ENCODE data around the gene PRRT1B.

PRRT1B gene

DNA sequence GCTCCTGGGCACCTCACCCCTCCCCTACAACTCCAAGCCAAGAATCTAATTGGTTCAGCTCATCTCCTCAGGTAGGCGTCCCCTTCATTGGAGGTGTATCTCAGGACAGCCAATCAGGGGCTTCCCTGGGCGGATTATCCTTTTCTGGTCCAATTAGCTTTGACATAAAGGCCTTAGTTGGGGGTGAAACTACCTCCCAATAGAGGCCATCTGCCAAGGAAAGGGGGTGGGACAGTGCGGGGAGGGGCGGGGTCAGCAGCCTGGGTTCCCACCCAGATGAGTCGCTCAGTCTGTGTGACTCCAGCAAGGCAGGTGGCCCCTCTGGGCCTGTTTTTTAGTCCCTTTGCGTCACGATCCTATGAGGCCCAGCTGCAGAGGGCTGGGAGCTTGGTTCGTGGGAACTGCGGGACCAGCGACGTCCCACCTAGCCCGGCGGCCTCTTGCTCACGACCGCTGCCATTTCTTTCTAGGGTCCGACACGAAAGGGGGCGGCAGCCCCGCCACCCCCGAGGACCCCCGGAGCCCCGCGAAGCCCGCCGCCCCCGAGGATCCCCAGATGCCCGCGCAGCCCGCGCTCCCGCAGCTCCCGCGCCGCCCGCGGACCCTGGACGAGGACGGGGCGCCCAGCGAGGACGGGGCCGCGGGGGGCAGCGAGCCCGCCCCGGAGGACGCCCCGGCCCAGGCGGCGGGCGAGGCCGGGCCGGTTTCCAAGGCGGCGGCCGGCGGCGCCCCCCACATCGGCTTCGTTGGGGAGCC, 8.9 kb downstream of the PRRT1B start:
- DNase-seq = no peak

DNA sequence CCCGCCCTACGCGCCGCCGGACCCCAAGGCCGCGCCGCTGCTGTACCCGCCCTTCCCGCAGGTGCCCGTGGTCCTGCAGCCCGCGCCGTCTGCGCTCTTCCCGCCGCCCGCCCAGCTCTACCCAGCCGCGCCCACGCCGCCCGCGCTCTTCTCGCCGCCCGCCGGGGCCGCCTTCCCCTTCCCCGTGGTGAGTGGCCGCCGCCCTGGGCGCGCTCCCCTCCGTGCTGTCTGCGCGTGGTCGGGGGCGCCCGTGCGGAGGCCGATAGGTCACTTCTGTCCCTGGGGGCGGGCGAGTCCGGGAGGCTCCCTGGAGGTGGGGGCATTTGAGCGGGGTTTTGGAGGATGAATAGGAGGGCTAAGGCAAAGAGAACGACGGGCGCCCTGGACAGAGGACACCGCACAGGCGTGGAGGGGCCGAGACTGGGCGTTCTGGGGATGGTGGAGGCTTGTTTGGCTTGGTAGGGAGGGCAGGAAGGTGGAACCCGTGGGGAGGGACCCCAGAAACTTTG, 9.6 kb downstream of the PRRT1B start:
- no peak for DNase-seq

DNA sequence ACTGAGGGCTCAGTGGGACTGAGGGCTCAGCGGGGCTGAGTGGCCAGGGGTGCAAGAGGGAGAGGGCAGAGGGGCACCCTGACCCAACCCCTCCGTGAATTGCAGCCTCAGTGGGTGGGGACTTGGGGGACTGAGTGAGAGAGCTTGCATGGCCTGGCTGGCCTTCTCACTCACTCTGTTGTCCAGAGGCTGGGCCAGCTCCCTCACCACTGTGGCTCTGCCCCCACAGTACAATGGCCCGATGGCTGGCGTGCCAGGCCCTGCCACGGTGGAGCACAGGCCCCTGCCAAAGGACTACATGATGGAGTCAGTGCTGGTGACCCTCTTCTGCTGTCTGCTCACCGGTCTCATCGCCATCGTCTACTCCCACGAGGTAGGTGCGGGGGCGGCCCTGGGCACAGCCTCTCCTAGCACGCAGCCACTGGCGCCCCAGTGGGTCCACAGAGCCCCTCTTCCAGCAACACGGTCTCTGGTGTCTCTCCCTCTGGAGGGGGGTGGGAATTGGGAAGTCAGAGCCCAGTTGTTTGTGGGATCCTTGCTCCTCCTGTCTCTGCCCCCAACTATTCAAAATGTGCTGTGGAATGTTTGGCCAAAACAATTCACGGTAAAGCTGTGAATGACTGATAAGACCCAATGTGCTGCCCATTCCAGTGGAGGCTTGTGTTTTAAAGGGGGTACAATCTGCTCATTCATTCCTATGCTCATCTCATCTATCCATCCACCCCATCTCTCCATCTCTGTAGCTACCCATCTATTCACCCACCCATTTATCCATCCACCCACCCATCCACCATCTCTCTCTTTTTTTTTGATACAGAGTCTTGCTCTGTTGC, 10.7 kb downstream of the PRRT1B start:
- no peak for DNase-seq

DNA sequence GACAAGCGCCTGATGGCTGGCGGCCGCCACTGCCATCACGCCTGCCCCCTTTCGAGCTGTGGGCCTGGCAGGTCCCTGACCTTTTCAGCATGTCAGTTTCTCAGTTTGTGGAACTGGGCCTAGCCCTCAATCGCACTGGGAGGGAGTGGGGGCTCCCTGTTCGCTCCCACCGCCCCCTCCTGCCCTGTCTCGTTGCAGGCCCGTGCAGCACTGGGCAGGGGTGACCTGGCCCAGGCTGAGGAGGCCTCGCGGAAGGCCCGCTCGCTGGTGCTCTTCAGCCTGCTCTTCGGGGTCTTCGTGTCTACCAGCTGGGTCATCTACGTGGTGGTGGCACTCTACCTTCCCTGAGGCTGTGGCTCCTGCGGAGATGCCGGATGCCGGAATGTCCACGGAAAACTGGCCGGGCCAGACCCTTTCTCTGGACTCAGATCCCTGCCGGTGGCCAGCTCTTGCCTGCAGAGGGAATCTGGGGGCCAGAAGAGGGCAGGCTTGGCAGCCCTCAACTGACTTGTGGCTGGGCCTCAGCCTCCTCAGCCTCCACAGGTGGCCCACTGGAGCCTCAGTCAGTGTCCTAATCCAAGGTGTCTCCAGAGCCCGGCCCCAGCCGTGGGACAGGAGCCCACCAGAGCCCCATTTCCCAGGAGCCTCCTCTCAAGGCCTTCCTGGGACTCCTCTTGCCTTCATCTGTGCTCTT, 12.7 kb downstream of the PRRT1B start:
- DNase-seq = no peak

DNA sequence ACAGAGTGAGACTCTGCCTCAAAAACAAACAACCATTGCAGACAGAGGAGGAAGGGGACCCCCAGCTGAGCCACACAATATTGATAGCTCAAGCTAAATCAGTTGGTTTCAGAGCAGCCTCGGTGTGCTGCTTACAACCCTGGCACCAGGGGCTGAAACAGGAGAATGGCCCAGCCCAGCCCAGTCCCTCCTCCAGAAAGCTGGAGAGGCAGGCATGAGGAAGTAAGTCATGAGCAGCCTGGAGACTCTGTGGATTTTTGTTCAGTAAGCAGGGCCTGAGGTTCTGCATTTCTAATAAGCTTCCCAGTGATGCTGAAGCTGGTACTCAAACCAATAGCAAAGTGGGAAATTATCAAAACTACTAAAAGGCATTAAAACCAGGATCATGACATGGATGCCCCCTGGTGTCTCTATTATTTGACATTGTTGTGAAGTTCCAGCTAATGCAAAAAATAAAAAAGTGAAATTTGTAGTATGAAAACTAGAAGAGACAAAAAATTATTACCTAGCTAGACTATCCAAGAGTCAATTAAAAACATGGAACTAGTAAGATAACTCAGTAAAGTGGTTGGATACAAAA, 14.2 kb downstream of the PRRT1B start:
- DNase-seq = no peak

DNA sequence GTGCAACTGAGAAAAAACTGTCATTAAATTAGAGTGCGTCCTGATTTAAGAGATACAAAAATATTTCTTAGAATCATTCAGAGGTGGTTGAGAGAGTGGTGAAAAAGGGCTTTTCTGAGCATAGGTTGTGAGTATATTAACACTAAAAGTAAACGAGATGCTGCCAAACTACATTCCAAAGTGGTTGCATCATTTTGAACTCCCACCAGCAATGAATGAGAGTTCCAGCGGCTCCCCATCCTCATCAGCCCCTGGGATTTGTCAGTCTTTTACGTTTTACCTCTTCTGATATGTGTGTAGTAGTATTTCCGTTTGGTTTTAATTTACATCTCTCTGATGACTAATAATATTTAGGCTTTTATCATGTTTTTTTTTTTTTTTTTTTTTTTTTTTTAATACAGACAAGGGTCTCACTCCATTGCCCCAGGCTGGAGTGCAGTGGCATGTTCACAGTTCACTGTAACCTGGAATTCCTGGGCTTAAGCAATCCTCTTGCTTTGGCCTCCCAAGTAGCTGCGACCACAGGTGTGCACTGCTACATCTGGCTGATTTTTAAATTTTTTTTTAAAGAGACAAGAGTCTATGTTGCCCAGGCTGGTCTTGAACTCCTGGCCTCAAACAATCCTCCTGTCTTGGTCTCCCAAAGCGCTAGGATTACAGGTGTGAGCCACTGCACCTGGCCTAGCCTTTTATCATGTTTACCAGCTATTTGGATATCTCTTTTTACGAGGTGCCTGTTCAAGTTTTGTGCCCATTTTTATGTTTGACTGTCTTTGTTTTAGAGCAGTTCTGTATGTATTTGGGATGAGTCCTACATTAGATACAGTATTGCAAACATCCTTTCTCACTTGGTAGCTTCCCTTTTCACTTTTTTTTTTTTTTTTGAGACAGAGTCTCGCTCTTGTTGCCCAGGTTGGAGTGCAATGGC, 17.0 kb downstream of the PRRT1B start:
- no peak for DNase-seq

DNA sequence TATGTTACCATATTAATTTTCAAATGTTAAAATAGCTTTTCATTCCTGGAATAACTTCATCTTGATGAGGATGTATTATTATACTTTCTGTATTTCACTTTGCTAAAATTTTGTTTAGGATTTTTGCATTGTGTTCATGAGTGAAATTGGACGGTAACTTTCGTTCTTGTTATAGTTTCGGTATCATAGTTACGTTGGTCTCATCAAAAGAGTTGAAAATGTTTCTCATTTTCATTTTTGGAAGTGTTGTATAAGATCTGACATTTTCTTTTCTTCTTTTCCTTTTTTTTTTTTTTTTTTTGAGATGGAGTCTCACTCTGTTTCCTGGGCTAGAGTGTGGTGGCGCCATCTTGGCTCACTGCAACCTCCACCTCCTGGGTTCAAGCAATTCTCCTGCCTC, 20.0 kb downstream of the PRRT1B start:
- DNase-seq = no peak

DNA sequence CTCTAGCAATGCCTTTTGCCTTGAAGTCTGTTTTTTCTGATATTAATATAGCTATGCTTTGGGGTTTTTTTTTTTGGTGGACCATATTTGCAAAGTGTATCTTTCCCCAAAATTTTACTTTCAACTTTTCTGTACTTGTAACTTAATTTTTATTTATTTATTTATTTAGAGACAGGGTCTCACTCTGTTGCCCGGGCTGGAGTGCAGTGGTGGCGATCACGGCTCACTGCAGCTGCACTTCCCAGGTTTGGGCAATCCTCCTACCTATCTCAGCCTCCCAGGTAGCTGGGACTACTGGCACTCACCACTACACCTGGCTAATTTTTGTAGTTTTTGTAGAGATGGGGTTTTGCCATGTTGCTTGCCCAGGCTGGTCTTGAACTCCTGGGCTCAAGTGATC, 20.8 kb downstream of the PRRT1B start:
- DNase-seq = no peak

DNA sequence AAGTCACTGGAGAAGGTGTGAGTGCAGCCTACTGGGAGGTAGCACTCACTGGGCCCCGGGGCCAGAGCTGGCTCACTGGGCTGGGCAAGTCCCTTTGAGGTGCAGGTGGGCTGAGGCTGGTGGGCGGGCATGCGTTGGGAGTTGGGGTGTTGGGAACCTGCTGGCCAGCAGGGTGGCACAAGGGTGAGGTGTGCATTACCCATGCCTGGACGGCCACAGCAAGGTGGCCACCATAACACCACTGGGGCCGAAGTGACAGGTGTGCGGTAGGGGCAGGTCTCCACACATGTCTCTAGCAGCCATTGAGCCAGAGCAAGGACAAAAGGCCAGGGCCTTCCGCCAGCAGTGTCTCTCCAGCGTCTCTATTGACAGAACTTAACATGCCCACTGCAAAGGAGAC, 22.6 kb downstream of the PRRT1B start:
- DNase-seq = no peak

DNA sequence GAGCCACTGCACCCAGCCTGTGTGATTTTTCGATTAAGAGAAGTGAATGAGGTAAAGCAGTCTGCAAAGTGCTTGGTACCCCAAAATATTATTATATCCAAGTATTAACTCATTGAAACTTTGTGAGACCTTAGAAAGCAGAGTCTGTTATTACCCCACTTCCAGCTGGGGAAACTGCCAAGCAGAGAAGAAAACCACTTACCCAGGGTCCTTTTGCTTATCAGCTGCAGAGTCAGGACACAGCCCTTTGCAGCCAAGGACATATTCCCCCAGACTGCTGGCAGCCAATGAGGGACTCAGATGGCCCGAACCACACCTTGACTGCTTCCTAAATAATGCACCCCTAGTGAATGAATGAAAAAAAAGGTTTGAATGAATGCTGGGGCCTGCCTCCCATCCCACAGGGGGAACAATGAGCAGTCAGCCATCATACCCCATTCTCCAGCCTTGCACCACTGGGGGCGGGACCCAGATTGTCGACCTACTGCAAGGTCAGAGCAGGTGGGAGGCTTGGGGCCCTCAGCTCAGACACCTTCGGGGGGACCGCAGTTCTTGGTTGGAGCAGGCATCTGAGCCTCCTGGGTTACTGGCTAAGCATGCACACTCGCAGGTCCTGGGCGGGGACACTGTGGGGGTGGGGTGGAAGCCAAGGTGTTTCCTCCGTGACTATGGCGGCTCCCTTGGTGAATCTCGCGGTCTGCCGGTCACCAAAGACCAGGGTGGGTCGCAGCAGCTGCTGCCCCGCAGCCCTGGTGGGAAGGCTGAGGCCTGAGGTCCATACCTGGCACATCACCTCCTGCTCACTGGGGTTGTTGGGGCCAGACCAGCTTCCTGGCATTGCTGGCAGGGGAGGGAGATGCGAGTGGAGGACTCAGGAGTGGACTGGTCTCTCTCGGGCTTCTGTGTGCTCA, 29.7 kb downstream of the PRRT1B start:
- DNase-seq = no peak

DNA sequence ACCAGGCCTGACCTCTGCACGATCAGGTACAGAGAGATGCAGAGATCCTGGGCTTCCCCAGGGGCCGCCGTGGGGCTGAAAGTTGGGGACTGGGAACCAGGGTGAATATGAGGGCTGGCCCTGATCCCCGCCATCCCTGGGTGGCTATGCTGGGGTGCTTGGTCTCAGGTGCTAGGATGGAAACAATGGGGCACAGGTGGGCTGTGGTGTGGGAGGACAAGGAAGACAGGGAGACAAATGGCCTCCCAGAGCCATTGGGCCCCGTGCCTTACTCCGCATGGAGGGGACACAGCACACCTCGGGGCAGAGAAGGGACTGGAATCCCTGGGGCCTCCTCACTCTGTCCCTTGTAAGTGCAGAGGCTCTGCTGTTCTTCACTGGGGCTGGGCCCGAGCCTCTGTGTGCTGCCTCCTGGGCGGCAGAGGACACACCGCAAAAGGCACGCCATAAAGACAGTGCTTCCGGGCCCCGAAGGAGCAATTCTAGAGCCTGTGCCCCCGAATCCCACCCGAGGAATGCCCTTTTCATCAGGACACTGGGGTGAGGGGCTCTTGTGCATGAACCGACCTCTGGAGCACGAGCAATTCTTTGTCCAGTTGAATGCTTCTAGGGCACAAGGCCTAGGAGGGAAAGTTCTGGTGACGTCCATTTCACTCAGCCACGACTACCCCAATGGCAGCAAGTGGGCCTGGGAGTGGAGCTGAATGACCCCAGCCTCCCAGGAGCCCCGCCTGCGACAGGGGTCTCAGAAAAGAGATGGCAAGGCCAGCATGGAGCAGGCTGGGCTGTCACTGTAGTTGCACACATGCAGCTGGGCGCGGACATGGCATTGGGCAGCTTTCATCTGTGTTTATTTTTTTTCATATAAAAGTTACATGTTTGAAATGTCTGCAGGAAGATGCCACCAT, 30.9 kb downstream of the PRRT1B start:
- DNase-seq = no peak

DNA sequence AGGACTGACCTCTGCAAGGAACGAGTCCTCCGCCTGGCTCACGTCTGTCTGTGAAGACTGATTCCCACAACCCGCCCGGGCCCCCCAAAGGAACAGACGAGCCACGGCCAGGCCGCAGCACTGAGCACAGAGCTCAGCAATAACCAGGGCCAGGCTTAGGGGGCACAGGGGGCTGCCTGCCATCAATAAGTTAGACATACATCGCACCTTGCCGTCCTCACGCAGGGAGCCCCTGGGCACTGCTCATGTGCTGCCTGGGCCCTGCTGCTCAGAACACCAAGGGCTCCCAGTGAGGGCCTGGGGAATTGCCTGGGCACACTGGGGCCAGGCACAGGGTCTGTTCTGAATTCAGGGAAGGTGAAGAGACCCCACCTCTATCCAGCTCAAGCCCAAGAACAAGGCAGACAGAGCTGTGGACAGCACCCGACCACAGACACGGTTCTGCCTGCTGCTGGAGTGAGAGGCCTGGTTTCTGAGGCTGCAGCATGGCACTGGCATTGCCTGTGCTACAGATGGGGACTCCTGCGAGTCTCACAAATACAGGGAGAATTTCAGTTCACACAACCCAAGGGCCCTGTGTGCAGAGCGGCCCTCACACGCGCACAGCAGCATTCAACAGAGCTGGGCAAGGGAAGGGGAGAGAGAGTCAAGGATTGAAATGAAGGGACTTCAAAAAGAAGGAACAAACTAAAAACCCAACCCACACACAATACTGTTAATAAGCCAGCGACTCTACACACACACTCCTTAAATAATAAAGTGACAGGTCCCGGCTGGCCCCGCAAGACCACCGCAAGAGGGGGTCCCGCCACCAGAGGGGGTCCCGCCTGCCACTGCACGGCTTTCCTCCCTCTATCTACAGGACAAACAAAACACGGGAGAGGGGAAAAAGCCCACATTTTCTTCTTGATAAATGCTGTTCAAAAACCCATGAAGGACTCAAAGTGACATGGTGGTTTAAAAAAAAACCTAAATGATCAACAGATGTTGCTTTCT, 32.0 kb downstream of the PRRT1B start:
- DNase-seq = no peak

DNA sequence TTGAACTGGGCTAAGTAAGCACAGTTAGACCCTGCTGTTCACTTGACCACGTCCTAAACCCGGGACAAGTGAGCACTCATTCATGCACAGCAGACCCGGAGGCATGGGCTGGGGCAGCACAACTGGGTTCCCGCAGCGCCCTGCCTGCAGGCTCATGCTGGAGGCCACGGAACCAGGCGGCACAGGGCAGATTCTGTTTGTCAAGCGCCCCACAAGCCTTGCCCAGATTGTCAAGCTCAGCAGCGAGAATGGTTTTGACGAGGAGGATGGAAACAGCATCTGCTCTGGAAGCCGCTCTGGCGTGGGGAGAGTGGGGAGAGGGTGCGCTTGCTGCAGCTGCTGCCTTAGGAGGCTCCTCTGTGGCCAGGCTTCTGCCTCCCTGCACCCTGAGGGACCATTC, 32.7 kb downstream of the PRRT1B start:
- no peak for DNase-seq

DNA sequence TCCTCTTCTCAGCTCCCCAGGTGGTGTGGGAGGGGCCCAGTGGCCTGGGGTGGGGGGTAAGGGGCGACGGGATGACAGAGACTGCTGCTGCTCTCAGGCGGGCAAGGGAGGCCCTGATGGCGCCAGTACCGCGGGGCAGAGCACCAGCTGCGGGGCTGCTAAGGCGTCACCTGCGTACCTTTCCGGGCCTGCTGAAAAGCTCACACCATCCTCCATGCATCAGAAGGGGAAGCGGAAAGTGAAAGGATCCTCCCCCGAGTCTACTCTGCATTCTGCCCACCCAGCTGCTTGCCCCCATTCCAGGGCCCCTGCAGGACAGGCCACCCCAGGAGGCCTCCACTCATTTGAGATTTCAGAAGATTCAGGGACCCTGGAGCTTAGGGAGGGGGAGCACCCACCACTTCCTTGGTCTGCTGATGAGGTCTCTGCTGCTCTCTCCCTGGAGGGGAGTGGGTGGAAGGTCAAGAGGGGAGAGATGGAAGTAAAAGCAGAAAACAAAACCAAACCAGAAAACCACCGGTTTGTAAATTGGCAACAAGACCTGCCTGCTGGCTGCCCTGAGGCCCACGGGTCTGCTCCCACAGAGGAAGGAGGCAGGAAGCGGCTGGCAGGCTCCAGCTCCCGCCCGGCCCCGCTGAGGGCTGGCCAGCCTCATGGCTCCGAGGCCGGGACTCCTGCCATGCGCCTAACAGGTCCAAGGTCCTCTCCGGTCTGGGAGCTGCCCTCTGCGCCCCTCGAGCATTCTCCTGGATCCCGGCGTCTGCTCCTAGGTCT, 33.6 kb downstream of the PRRT1B start:
- DNase-seq = no peak

DNA sequence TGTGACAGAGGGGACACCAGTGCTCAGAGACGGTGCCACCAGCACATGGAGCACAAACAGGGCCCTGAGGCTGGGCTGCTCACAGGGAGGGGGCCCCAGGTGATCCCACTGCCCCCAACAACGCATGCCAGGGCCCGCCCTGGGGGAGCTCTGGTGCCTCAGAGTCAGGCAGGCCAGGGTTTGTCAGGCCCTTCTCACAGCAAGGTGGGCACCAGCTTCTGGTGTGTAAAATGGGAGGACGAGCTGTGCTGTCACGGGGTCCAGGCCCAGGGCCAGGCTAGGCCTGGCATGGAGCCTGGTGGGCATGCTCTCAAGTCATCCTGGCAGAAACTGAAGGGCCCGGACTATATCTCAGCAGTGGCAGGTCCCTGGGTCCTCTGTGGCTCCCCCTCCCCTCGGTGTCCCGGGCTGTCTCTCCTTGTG, 34.5 kb downstream of the PRRT1B start:
- no peak for DNase-seq

DNA sequence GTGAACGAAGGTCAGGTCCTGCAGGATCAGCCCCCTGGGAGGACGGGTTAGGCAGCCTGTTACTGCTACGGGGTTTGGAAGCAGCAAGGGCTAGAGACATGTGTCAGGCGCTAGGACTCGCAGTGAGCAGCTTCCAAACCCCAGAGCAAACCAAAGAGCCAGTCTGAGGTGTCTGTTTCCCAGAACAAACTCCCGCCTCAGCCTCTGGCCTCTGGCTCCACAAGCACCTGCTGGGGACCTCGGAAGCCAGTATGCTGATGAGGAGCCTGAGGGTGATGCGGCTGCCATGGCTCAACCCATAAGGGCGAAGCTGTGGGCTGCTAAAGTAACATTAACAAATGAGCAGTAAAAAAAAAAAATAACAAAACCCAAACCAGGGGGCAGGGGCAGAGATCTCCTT, 35.0 kb downstream of the PRRT1B start:
- DNase-seq = no peak

DNA sequence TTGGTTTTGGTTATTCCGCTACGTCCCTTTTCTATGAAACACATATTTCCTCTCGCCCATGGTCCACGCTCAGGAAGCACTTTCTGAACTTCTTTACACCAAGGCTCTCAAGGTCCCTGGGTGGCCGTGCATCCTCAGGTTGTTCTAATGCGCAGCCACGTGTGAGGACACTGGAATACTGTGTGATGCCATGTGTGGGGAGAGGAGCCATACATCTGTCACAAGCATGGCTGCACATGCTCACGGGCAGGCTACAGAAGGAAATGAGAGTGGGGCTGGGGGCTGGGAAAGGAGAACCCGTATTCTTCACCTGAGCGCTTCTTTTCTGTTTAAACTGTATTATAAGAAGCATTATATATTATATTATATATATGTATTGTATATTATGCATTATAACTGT, 36.7 kb downstream of the PRRT1B start:
- no peak for DNase-seq
